Colonic mucosa (tissue), 4 donors: ENCODE data around the gene AIRE. TPM values are rescaled to one million over a fixed set of nuclear protein-coding genes. Genes with fewer than 3 reads are reported as not detected.

Experiments used
- DNase-seq: peaks from one replicate; pipeline ENCODE4 v3.0.0-alpha.2; 2020
- H3K27ac ChIP-seq: fragments of 200-600 bp; one replicate; pipeline ENCODE4 v1.8.0; 2021
- H3K27me3 ChIP-seq: fragments of 200-600 bp; one replicate; pipeline ENCODE4 v1.8.0; 2021
- H3K36me3 ChIP-seq: fragments of 200-600 bp; one replicate; pipeline ENCODE4 v1.8.0; 2021
- H3K4me1 ChIP-seq: fragments of 200-600 bp; one replicate; pipeline ENCODE4 v1.8.0; 2021; ENCODE audit warnings: mild to moderate bottlenecking
- H3K4me3 ChIP-seq: fragments of 200-600 bp; one replicate; pipeline ENCODE4 v1.8.0; 2021
- H3K9ac ChIP-seq, 2 donors: one replicate each; pipeline ENCODE4 v1.7.0; 2013; ENCODE audit warnings: control low read depth in 2 of 2, low read depth in 2 of 2, low read length in 2 of 2
- H3K9me3 ChIP-seq: fragments of 200-600 bp; one replicate; pipeline ENCODE4 v1.8.0; 2021
- intact Hi-C: fragments of 100-400 bp; cut with DNase I; formaldehyde crosslinking; loops from one replicate; pipeline ENCODE4 v1.14.1; 2022
- total RNA-seq, 2 donors: library from RNA; stranded (reverse); fragmentation: NEBNext Ultra II Directional in 1 of 2; extraction: Animal tissue kit (Norgen Biotek cat#: 25700) in 1 of 2; gene quantifications; one replicate each; pipeline ENCODE4 v1.2.1, GENCODE V29; 2021
- TF ChIP-seq, protein P1 (sequence below): fragments of 200-600 bp; IDR thresholded peaks from one replicate; pipeline ENCODE4 v1.8.0; 2022; ENCODE audit warnings: antibody characterized with exemption, mild to moderate bottlenecking
- donor health status: healthy.
- donor health status: DM: no; HTN: no; CAD: no.
- donor health status: DM: no; HTN: no; CAD: no.

Gene AIRE
- total RNA-seq, 2 donors from 2014 or later = 0.11 TPM; not detected in 1

DNA sequence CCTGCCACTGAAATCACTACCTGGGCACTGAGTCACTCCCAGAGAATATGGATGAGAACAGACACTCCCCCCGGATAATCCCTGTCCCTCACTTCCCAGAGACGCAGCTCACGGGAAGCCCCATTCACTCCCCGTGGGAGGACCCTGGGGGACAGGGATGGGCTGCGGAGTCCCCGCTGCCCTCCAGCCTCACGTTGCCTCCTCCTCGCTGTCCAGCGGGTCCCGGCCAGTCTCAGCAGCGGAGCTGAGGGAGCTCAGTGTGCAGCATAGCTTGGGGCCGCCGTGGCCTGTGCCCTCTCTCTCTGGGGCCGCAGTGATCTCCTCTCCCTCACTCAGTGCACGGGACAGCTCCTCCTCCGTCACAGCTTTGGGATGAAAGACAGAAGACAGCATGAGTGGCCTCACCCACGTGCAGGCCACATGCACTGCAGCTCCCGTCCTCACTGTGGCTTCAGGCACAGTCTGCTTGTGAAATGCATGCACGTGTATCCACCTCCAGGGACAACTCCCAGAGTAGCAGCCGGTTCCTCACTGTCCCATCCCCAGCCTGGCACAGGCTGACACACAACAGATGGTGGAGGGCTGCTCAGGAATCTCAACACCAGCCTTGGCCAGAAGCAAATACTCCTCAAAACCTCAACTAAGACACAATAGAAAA is 46.1 kb downstream of the AIRE start:
- H3K27me3 ChIP-seq = no peaks in the 10 kb centered on the region
- intact Hi-C loops = no loop called here
- no peaks in the 10 kb centered on the region for H3K9me3 ChIP-seq
- DNase-seq = no peak
- no peak overlapping the region for H3K4me3 ChIP-seq
- TF ChIP-seq, protein P1, sequence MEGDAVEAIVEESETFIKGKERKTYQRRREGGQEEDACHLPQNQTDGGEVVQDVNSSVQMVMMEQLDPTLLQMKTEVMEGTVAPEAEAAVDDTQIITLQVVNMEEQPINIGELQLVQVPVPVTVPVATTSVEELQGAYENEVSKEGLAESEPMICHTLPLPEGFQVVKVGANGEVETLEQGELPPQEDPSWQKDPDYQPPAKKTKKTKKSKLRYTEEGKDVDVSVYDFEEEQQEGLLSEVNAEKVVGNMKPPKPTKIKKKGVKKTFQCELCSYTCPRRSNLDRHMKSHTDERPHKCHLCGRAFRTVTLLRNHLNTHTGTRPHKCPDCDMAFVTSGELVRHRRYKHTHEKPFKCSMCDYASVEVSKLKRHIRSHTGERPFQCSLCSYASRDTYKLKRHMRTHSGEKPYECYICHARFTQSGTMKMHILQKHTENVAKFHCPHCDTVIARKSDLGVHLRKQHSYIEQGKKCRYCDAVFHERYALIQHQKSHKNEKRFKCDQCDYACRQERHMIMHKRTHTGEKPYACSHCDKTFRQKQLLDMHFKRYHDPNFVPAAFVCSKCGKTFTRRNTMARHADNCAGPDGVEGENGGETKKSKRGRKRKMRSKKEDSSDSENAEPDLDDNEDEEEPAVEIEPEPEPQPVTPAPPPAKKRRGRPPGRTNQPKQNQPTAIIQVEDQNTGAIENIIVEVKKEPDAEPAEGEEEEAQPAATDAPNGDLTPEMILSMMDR = no peak
- no peaks in the 10 kb centered on the region for H3K4me1 ChIP-seq
- no peak overlapping the region for H3K27ac ChIP-seq
- no peak overlapping the region for H3K9ac ChIP-seq
- H3K36me3 ChIP-seq = no peaks in the 10 kb centered on the region

GRCh38 chr21:44332383-44332782 is 46.7 kb downstream of the AIRE start:
- intact Hi-C loops = no loop called here

GRCh38 chr21:44332965-44333364 is 47.3 kb downstream of the AIRE start:
- H3K9ac ChIP-seq = no peak overlapping the region
- no peaks in the 10 kb centered on the region for H3K4me1 ChIP-seq
- intact Hi-C loops = no loop called here
- no peak overlapping the region for H3K27ac ChIP-seq
- TF ChIP-seq, protein P1 = no peak
- H3K9me3 ChIP-seq = no peaks in the 10 kb centered on the region
- no peaks in the 10 kb centered on the region for H3K27me3 ChIP-seq
- no peak for DNase-seq
- H3K36me3 ChIP-seq = no peaks in the 10 kb centered on the region
- no peak overlapping the region for H3K4me3 ChIP-seq

More at GRCh38 chr21:44332383-44332782, 46.7 kb downstream of the AIRE start:
- no peak overlapping the region for H3K9ac ChIP-seq
- H3K27ac ChIP-seq = no peak overlapping the region
- no peak overlapping the region for H3K4me3 ChIP-seq
- no peaks in the 10 kb centered on the region for H3K9me3 ChIP-seq
- no peaks in the 10 kb centered on the region for H3K36me3 ChIP-seq
- H3K4me1 ChIP-seq = no peaks in the 10 kb centered on the region
- DNase-seq = no peak
- no peaks in the 10 kb centered on the region for H3K27me3 ChIP-seq
- TF ChIP-seq, protein P1 = no peak

GRCh38 chr21:44333509-44334328 is 48.0 kb downstream of the AIRE start:
- Histone ChIP-seq H3K4me3 (no peak overlapping the region), H3K27me3 (no peaks in the 10 kb centered on the region), H3K9me3 (no peaks in the 10 kb centered on the region), H3K9ac (no peak overlapping the region), H3K27ac (no peak overlapping the region), H3K4me1 (no peaks in the 10 kb centered on the region), H3K36me3 (no peaks in the 10 kb centered on the region)
- no peak for DNase-seq
- TF ChIP-seq, protein P1 = no peak
- intact Hi-C loops = no loop called here

DNA sequence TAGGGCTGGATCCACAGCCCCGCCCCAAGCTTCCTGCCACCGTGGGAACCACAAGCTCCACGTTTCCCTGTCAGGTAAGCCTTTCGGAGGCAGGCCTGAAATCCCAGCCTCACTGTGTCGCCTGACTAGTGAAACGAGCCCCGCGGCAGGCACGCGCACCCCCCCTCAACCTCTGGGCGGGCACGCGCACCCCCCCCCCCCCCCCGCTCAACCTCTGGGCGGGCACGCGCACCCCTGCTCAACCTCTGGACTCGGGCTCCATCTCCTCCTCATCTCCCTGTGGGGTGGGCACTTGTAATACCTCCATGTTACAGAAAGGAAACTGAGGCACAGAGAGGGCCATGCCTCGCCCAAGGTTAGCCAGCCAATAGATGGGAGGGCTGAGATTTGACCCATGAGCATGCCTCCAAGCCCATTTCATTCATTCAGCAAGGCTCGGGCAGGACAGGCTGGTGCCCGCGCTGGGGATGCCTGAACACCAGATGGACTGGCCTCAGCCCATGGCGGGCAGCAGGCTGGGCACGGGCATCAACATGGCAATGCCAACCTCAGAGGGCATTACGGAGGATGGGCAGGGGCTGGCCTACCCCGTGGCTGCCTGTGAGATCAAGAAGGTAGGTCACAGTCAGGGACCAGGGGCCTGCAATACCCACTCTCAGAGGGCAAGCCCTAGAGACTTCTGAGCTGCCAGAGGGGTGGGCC is 48.8 kb downstream of the AIRE start:
- intact Hi-C loops = no loop called here
- no peak overlapping the region for H3K27ac ChIP-seq
- H3K9ac ChIP-seq = no peak overlapping the region
- H3K4me3 ChIP-seq = no peak overlapping the region
- H3K36me3 ChIP-seq = no peaks in the 10 kb centered on the region
- TF ChIP-seq, protein P1 = no peak
- H3K4me1 ChIP-seq = no peaks in the 10 kb centered on the region
- H3K9me3 ChIP-seq = no peaks in the 10 kb centered on the region
- no peaks in the 10 kb centered on the region for H3K27me3 ChIP-seq
- DNase-seq = no peak
